ENCODE data around the gene ARRB2.
A peak's percentile ranks its signal among the peaks of the same experiment; 100 is the strongest.

ARRB2 gene

DNA sequence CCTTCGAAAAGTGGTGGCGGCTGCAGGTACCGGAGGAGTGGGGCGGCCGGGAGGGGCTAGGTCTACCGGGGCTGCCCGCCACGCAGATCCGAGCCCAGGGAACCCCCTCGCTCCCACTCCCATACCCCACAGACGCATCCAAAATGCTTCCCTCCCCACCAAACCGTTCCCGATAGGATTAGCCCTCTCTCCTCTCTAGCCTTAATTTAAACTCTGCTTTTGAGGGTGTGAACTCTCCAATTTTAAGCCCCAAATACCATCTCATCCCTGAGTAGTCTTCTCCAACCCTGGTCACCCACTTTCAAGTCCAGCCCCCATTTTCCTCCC, 29.6 kb downstream of the ARRB2 start:
- H3K4me3 ChIP-seq = peak overlapping the region; percentile 83
- peak overlapping the region; percentile 40 to 61 for H3K27ac ChIP-seq
- no peak for DNase-seq (ENCODE audit: low spot score)
- TF ChIP-seq, protein P1, sequence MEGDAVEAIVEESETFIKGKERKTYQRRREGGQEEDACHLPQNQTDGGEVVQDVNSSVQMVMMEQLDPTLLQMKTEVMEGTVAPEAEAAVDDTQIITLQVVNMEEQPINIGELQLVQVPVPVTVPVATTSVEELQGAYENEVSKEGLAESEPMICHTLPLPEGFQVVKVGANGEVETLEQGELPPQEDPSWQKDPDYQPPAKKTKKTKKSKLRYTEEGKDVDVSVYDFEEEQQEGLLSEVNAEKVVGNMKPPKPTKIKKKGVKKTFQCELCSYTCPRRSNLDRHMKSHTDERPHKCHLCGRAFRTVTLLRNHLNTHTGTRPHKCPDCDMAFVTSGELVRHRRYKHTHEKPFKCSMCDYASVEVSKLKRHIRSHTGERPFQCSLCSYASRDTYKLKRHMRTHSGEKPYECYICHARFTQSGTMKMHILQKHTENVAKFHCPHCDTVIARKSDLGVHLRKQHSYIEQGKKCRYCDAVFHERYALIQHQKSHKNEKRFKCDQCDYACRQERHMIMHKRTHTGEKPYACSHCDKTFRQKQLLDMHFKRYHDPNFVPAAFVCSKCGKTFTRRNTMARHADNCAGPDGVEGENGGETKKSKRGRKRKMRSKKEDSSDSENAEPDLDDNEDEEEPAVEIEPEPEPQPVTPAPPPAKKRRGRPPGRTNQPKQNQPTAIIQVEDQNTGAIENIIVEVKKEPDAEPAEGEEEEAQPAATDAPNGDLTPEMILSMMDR (IDR thresholded peaks at IDR 0.05) = no peak

DNA sequence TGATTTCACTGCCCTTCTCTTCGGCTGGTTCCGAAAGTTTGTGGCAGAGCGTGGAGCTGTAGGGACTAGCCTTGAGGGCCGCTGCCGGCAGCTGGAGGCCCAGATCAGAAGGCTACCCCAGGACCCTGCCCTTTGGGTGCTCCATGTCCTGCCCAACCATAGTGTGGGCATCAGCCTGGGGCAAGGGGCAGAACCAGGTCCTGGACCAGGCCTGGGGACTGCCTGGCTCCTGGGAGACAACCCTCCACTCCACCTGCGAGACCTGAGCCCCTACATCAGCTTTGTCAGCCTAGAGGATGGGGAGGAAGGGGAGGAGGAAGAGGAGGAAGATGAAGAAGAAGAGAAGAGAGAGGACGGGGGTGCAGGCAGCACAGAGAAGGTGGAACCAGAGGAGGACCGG, 30.2 kb downstream of the ARRB2 start:
- no peak for DNase-seq (ENCODE audit: low spot score)
- TF ChIP-seq, protein P1 (IDR thresholded peaks at IDR 0.05) = no peak
- Histone ChIP-seq H3K4me3 (no peak overlapping the region), H3K27ac (no peak overlapping the region)

DNA sequence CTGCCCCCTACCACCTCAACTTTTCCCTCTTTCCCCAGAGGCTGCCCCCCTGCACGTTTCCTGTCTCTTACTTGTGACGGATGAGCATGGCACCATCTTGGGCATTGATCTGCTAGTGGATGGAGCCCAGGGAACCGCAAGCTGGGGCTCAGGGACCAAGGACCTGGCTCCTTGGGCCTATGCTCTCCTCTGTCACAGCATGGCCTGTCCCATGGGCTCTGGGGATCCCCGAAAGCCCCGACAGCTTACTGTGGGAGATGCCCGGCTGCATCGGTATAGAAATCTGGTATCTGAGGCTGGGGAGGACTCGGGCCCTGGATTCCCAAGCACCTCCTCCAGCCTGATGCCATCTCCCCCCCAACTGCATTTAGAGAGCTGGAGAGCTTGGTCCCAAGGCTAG, 31.1 kb downstream of the ARRB2 start:
- no peak for DNase-seq (ENCODE audit: low spot score)
- TF ChIP-seq, protein P1 (IDR thresholded peaks at IDR 0.05) = no peak
- Histone ChIP-seq H3K27ac (no peak overlapping the region), H3K4me3 (no peak overlapping the region)

DNA sequence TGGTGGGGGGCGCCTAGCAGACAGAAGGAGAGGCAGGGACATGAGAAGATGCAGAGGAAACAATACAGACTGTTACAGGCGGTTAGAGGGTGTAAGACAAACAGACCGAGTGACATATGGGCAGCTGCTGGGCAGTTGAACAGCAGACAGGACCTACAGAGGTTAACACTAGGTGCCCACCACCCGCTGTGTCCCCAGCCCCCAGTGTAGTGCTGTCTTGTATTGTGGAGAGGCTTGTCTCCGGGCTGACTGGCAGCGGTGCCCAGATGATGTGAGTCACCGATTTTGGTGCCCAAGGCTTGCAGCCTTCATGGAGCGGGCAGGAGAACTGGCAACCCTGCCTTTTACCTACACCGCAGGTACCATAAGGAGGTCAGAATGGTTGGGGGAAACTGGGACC, 31.7 kb downstream of the ARRB2 start:
- TF ChIP-seq, protein P1 (IDR thresholded peaks at IDR 0.05) = no peak
- H3K4me3 ChIP-seq = no peak overlapping the region
- no peak overlapping the region for H3K27ac ChIP-seq
- no peak for DNase-seq (ENCODE audit: low spot score)

DNA sequence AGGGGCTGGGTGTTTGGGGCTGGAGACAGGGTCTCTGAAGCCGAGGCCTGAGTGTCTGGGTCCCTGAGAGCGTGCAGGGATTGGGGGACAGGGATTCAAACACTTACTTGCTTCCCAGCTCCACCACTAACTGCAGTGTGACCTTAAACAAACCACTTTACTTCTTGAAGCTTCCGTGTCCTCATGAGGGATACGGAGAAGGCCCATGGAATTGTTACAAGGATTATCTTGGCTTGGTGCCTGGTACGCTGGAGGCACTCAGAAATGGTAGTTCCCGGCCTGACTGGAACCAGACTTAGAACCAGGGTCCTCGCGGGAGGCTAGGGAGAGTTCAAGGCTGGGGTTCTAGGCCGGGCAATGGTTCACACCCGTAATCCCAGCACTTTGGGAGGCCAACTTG, 32.2 kb downstream of the ARRB2 start:
- TF ChIP-seq, protein P1 (IDR thresholded peaks at IDR 0.05) = no peak
- no peak overlapping the region for H3K4me3 ChIP-seq
- DNase-seq (ENCODE audit: low spot score) = no peak
- no peak overlapping the region for H3K27ac ChIP-seq

DNA sequence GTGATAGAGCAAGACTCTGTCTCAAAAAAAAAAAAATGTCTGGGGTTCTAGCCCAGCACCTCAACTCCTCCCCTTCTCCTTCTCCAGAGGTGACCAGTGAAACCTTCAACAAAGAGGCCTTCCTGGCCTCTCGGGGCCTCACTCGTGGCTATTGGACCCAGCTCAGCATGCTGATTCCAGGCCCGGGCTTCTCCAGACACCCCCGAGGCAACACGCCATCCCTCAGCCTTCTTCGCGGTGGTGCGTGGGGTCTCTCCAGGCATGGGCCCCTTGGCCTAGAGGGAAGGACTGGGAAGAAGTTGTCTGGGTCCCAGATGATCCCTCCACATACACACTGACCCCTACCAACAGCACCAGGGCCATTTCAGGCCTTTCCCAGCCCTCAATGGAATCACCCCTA, 32.8 kb downstream of the ARRB2 start:
- H3K27ac ChIP-seq = no peak overlapping the region
- no peak for DNase-seq (ENCODE audit: low spot score)
- no peak overlapping the region for H3K4me3 ChIP-seq
- TF ChIP-seq, protein P1 (IDR thresholded peaks at IDR 0.05) = no peak

DNA sequence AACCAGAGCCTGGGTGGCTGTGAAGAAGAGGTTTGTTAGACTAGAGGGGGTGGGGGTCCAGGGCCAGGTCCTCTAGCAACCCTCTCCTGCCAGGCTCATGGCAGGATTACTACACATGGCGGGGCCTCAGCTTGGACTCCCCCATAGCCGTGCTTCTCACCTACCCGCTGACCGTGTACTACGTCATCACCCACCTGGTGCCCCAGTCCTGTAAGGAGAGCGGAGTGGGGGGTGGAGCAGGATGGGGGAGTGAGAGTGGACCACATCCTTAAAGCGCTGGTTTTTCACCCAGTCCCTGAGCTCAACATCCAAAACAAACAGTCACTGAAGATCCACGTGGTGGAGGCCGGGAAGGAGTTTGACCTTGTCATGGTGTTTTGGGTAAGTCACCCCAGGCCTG, 33.5 kb downstream of the ARRB2 start:
- no peak for DNase-seq (ENCODE audit: low spot score)
- Histone ChIP-seq H3K4me3 (no peak overlapping the region), H3K27ac (no peak overlapping the region)
- TF ChIP-seq, protein P1 (IDR thresholded peaks at IDR 0.05) = no peak

Data from coronary artery (tissue), 2 donors.